GM12878 (cell line): ENCODE data around the gene MAST4. TPM values are rescaled to one million over a fixed set of nuclear protein-coding genes. Genes with fewer than 3 reads are reported as not detected.

Experiments
- ATAC-seq: fragments of 200-7000 bp; cut with Tn5 transposase; 3 replicates; pipeline ENCODE4 v1.9.1; 2020; ENCODE audit warnings: mild to moderate bottlenecking, moderate library complexity
- BruUV-seq: library from RNA; stranded (reverse); fragments of 400-500 nt; replicated peaks from 2 replicates; lab custom pipeline; 2021; lab: Mats Ljungman, UMichigan
- CTCF ChIA-PET: fragments of 300-600 bp; sonication (Branson Sonifier 250); formaldehyde crosslinking; extraction: SDS; loops from one replicate; lab custom pipeline; 2021; ENCODE audit warnings: inconsistent platforms; lab: Yijun Ruan, JAX
- POLR2A ChIA-PET: fragments of 350-600 bp; formaldehyde crosslinking; extraction: SDS; loops from one replicate; lab custom pipeline; 2021; ENCODE audit warnings: inconsistent platforms; lab: Charles Lee
- RAD21 ChIA-PET: fragments of 300-600 bp; sonication (Branson Sonifier 250); formaldehyde crosslinking; loops from one replicate; lab custom pipeline; 2023; ENCODE audit warnings: antibody characterized with exemption; ENCODE audit not compliant: unreplicated experiment; lab: Charles Lee
- SMC1A ChIA-PET: fragments of 300-600 bp; sonication (Branson Sonifier 250); formaldehyde crosslinking; loops from one replicate; lab custom pipeline; 2023; ENCODE audit not compliant: unreplicated experiment, uncharacterized antibody; lab: Charles Lee
- DNase-seq: peaks from one replicate; pipeline ENCODE4 v3.0.0-alpha.2; 2011; ENCODE audit warnings: low read depth, low spot score
- FAIRE-seq: peaks from 3 replicates; lab custom pipeline; 2011; peaks lifted over from hg19 to GRCh38; lab: Jason Lieb, UNC
- H2AFZ ChIP-seq: 2 replicates; pipeline ENCODE4 v1.6.0; 2011; ENCODE audit warnings: low read depth, low read length, control low read depth; ENCODE audit not compliant: control insufficient read depth
- H3K27ac ChIP-seq: 2 replicates; pipeline ENCODE4 v1.5.1; 2011; ENCODE audit warnings: control low read depth; ENCODE audit not compliant: control insufficient read depth, insufficient read depth
- H3K27me3 ChIP-seq, 2 experiments: replicated peaks in 1 of 2; 2 replicates each; pipeline versions ENCODE4 v1.6.0 to v1.6.1; 2011; ENCODE audit warnings: low read length in 1 of 2; ENCODE audit not compliant: control insufficient read depth in 2 of 2, insufficient read depth in 2 of 2
- H3K36me3 ChIP-seq, 2 experiments: 2 replicates each; pipeline ENCODE4 v1.5.1; 2011; ENCODE audit warnings: low read length in 1 of 2; ENCODE audit not compliant: control insufficient read depth in 2 of 2, insufficient read depth in 2 of 2
- H3K4me1 ChIP-seq: 2 replicates; pipeline ENCODE4 v1.6.1; 2011; ENCODE audit warnings: mild to moderate bottlenecking, low read length, moderate library complexity, mixed read lengths; ENCODE audit not compliant: control insufficient read depth, insufficient read depth
- H3K4me2 ChIP-seq: 2 replicates; pipeline ENCODE4 v1.6.0; 2011; ENCODE audit warnings: control low read depth; ENCODE audit not compliant: control insufficient read depth, insufficient read depth
- H3K4me3 ChIP-seq: fragments of 200-600 bp; sonication (generic); 2 replicates; pipeline ENCODE4 v1.5.1; 2016
- H3K79me2 ChIP-seq: 2 replicates; pipeline ENCODE4 v1.6.0; 2011; ENCODE audit warnings: low read length; ENCODE audit not compliant: control insufficient read depth, insufficient read depth
- H3K9ac ChIP-seq: 2 replicates; pipeline ENCODE4 v1.8.0; 2011; ENCODE audit warnings: low read length, control low read depth, mixed read lengths; ENCODE audit not compliant: control insufficient read depth, insufficient read depth
- H3K9me3 ChIP-seq: replicated peaks from 3 replicates; pipeline ENCODE4 v1.5.1; 2011; ENCODE audit warnings: mild to moderate bottlenecking, low read length; ENCODE audit not compliant: control insufficient read depth, insufficient read depth
- H4K20me1 ChIP-seq: 2 replicates; pipeline ENCODE4 v1.6.0; 2011; ENCODE audit not compliant: control insufficient read depth, insufficient read depth
- ATF3 ChIP-seq: IDR thresholded peaks from 2 replicates; pipeline ENCODE4 v1.6.1; 2011; ENCODE audit warnings: low read depth, mild to moderate bottlenecking, low read length, moderate library complexity, borderline replicate concordance; ENCODE audit errors: extremely low read depth
- BCLAF1 ChIP-seq: fragments of 450-650 bp; IDR thresholded peaks from 2 replicates; pipeline ENCODE4 v1.6.1; 2017; ENCODE audit warnings: antibody characterized with exemption, mild to moderate bottlenecking, moderate library complexity
- BRCA1 ChIP-seq: IDR thresholded peaks from 2 replicates; pipeline ENCODE4 v1.6.1; 2011; ENCODE audit warnings: low read depth, low read length, improper control_type of control experiment
- CEBPZ ChIP-seq: fragments of 150-350 bp; IDR thresholded peaks from 2 replicates; pipeline ENCODE4 v1.6.1; 2016; ENCODE audit warnings: low read depth, low read length
- CREB1 ChIP-seq: IDR thresholded peaks from 2 replicates; pipeline ENCODE4 v1.6.1; 2012; ENCODE audit warnings: low read depth, mild to moderate bottlenecking, inconsistent platforms
- HDAC2 ChIP-seq: fragments of 200-600 bp; sonication (generic); IDR thresholded peaks from 2 replicates; pipeline ENCODE4 v1.6.1; 2017
- JUND ChIP-seq: IDR thresholded peaks from 2 replicates; pipeline ENCODE4 v1.6.1; 2012; ENCODE audit warnings: low read depth, mild to moderate bottlenecking, low read length, improper control_type of control experiment, moderate library complexity
- MEF2A ChIP-seq: IDR thresholded peaks from 2 replicates; pipeline ENCODE4 v1.6.1; 2011; ENCODE audit warnings: low read depth, mild to moderate bottlenecking, low read length, moderate library complexity; ENCODE audit not compliant: insufficient read depth
- MTA3 ChIP-seq: IDR thresholded peaks from 2 replicates; pipeline ENCODE4 v1.6.1; 2012; ENCODE audit warnings: low read length, inconsistent platforms, borderline replicate concordance
- MYB ChIP-seq: fragments of 150-350 bp; IDR thresholded peaks from 2 replicates; pipeline ENCODE4 v1.6.1; 2014; ENCODE audit warnings: mild to moderate bottlenecking, low read depth, low read length, borderline replicate concordance
- SIX5 ChIP-seq: IDR thresholded peaks from 2 replicates; pipeline ENCODE4 v1.6.1; 2011; ENCODE audit warnings: mild to moderate bottlenecking, low read depth, low read length, moderate library complexity; ENCODE audit not compliant: severe bottlenecking
- SUZ12 ChIP-seq: fragments of 200-600 bp; sonication (generic); IDR thresholded peaks from one replicate; pipeline ENCODE4 v1.6.1; 2018; ENCODE audit warnings: antibody characterized with exemption, mild to moderate bottlenecking; ENCODE audit not compliant: unreplicated experiment
- TCF7 ChIP-seq: IDR thresholded peaks from 2 replicates; pipeline ENCODE4 v1.6.1; 2014; ENCODE audit warnings: antibody characterized with exemption, borderline replicate concordance
- YBX1 ChIP-seq: fragments of 450-650 bp; IDR thresholded peaks from 2 replicates; pipeline ENCODE4 v1.6.1; 2016; ENCODE audit warnings: antibody characterized with exemption
- ZNF384 ChIP-seq: IDR thresholded peaks from 2 replicates; pipeline ENCODE4 v1.6.1; 2012; ENCODE audit warnings: low read depth, mild to moderate bottlenecking, low read length, improper control_type of control experiment, borderline replicate concordance
- WGBS: methylation state at CpG from one replicate; pipeline ENCODE4 v1.1.6; 2016; ENCODE audit warnings: low lambda C conversion rate; ENCODE audit not compliant: insufficient replicate concordance, insufficient coverage; ENCODE audit errors: missing lambda C conversion rate; 5-methylcytosine and 5-hydroxymethylcytosine counted together
- in situ Hi-C: fragments of 300-500 bp; cut with MboI; formaldehyde crosslinking; loops from 9 replicates; pipeline ENCODE4 v1.14.3; 2018; ENCODE audit warnings: mixed read lengths
- intact Hi-C: fragments of 100-400 bp; cut with micrococcal nuclease; formaldehyde crosslinking; loops from one replicate; pipeline ENCODE4 v1.14.2; 2022; ENCODE audit not compliant: unreplicated experiment
- polyA plus RNA-seq, 11 experiments: library from polyadenylated mRNA; depleted of rRNA in 4 of 11; unstranded in 6 of 11; stranded (reverse) in 5 of 11; fragments of >200 nt; fragmentation: Nextera tagmentation in 4 of 11; fragmentation: Illumina TruSeq in 1 of 11; extraction: Ambion mirVana in 4 of 11; extraction: Trizol in 1 of 11; gene quantifications; 1 replicate in 1 of 11; 2 replicates in 10 of 11; pipeline versions ENCODE4 v1.2.1 to v1.2.3, GENCODE V29; 2011 to 2016; ENCODE audit warnings: inconsistent platforms in 2 of 11, missing spikeins in 2 of 11, low read depth in 1 of 11
- total RNA-seq, 4 experiments: library from RNA; depleted of rRNA in 3 of 4; stranded (reverse); fragments of >200 nt in 3 of 4; fragmentation: Illumina TruSeq in 1 of 4; extraction: Trizol in 1 of 4; gene quantifications; 2 replicates each; pipeline versions ENCODE4 v1.2.1 to v1.2.3, GENCODE V29; 2013 to 2021

MAST4 gene
- total and polyA plus RNA-seq, 10 of the 15 experiments (the other 5 are each of a cell fraction or from before 2014, with no cell fraction given), result 0.02 to 1.6 (median 0.29) TPM; not detected in 1

GRCh38 chr5:66956439-66956838, 360.2 kb downstream of the MAST4 start:
- no peaks in the 10 kb centered on the region for H3K27me3 ChIP-seq
- H4K20me1 ChIP-seq, result no peaks in the 10 kb centered on the region
- H3K4me1 ChIP-seq, result no peaks in the 10 kb centered on the region
- H3K9ac ChIP-seq, result no peak overlapping the region
- no peak overlapping the region for H3K4me3 ChIP-seq
- FAIRE-seq (no peak), ATAC-seq (no peak), DNase-seq (no peak)
- intact Hi-C loops (no loop called here), in situ Hi-C loops (no loop called here)
- POLR2A ChIA-PET, result interaction anchor here (0.7 kb wide), 1 partner anchor 1163 kb away, joined by 3 read pairs; no protein-coding TSS in a partner anchor
- TF ChIP-seq JUND (no peak), ZNF384 (no peak), CREB1 (no peak), CEBPZ (no peak), BRCA1 (no peak), BCLAF1 (no peak), TCF7 (no peak), SIX5 (no peak), MEF2A (no peak), MTA3 (no peak), MYB (no peak), YBX1 (no peak), HDAC2 (no peak), ATF3 (no peak), SUZ12 (no peak)
- H3K36me3 ChIP-seq, result no peaks in the 10 kb centered on the region
- WGBS, result 45% methylated on average over 4 of the region's 4 CpGs
- RAD21 ChIA-PET, result no interaction called here
- H2AFZ ChIP-seq, result no peak overlapping the region
- no TSS peak for BruUV-seq
- H3K9me3 ChIP-seq, result no peaks in the 10 kb centered on the region
- CTCF ChIA-PET, result no interaction called here
- SMC1A ChIA-PET, result no interaction called here
- no peaks in the 10 kb centered on the region for H3K79me2 ChIP-seq
- no peak overlapping the region for H3K4me2 ChIP-seq
- H3K27ac ChIP-seq, result no peak overlapping the region
